ENCODE results near the gene ODF2L.

- TF ChIP-seq CTCF (conservative IDR thresholded peaks at IDR 0.05), result no peak
- TF ChIP-seq ZFX (IDR thresholded peaks at IDR 0.05), result no peak
Measured at GRCh38 chr1:86317926-86318325, 78.2 kb downstream of the ODF2L start.

Measured in C4-2B (cell line).